GM18909 (cell line): ENCODE results near the gene RPL12.
"Not testable (repeated sequence)": the region's sequence is repeated elsewhere in the genome, so short reads cannot be mapped to it uniquely, and the experiment has no call there.

ENCODE experiments used
- ATAC-seq: cut with Tn5 transposase; IDR thresholded peaks from one replicate; pipeline ENCODE4 v1.9.1; 2021; ENCODE audit warnings: mild to moderate bottlenecking; ENCODE audit not compliant: unreplicated experiment, poor library complexity

Gene RPL12

DNA sequence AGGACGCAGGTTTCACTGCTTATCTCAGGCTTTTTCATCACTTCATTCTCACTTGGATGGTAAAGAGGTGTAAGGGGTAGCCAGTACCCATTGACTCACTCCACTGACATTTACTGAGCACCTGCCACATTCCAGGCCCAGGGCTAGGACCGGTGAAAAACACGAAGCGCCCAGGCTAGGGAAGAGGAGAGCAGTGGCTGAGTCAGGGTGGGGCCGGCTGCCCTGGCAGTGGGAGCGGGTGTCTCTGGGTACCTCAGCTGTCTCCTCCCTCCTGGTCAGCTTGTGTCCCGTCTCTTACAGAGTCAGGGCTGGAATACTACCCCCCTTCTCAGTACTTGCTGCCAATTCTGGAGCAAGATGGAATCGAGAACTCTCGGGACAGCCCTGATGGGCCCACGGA, 22.3 kb upstream of the RPL12 start:
- no peak for ATAC-seq

DNA sequence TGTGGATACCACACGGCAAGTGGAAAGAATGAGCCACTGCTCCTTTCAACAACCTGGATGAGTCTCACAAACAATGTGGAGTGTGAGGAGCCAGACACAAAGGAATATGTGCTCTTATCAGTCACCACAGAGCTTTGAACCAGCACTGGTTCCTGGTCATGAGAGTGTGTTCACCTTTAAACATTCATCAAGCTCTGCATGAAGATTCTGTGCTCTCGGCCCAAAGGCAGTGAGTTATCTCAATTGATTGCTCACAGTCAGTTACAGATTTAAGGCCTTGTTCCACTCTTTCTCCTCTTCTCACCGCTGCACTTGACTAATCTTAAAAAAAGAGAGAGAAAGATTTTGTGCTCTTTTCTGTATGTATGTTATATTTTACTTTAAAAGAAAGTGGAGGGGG, 19.5 kb upstream of the RPL12 start:
- no peak for ATAC-seq

DNA sequence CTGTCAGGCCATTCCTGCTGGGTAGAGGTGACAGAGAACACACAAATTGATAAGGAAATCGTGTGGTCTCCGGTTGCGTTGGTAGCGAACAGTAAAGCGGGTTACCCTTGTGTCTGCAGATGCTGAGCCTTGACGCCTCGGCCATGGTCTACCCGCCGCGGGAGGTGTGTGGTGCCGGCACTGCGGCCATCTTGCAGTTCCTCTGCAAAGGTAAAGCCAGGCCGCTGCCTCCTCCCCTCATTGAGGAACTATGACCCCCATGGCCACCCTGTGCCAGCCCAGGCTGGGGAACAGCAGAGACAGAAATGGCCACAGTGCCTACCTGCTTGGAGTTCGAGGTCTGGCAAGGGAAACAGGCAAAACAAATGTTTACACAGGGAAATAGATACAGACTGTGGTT, 16.4 kb upstream of the RPL12 start:
- ATAC-seq, result no peak

DNA sequence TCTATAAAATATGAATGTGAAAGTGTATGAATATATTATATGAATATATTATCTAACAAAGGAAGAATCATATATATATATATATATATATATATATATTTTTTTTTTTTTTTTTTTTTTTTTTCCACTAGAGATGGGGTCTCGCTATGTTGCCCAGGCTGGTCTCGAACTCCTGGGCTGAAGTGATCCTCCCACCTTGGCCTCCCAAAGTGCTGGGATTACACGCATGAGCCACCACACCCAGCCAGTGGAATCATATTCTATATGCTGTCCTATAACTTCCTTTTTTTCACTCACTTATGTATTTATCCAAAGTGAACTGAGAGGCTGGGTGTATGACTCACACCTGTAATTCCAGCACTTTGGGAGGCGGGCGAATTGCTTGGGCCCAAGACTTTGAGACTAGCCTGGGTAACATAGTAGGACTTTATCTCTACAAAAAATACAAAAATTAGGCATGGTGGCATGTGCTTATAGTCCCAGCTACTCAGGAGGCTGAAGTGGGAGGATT, 15.3 kb upstream of the RPL12 start:
- ATAC-seq, result not testable (repeated sequence)

DNA sequence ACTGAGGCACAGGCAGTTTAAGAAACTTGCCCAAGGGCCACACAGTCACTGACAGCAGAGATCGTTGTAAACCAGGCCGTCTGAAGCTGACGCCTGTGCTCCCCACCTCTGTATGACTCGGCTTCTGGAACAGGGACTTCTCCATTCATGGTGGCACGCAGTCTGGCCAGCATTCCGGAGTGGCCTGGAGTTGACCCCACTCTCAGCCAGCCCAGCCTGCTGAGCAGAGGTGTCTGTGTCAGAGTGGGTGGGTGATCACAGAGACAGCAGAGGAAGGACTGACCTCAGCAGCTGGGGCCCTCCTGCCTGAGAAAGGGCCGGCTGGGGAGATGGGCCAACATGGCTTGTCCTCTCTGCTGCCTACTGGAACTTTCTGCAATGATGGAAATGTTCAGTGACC, 12.7 kb upstream of the RPL12 start:
- no peak for ATAC-seq

DNA sequence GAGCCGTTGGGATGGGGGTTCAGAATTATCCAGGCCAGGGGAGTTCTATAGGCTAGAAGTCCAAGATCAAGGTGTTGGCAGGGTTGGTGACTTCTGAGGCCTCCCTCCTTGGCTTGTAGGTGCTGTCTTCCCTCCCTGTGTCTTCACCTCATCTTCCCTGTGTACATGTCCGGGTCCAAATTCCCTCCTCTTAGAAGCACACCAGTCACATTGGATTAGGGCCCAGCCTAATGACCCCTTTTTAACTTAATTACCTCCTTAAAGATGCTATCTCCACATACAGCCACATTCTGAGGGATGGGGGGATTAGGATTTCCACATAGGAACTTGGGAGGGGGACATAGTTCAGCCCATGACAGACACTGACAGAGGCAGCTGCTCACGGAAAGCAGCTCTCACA, 12.2 kb upstream of the RPL12 start:
- no peak for ATAC-seq

DNA sequence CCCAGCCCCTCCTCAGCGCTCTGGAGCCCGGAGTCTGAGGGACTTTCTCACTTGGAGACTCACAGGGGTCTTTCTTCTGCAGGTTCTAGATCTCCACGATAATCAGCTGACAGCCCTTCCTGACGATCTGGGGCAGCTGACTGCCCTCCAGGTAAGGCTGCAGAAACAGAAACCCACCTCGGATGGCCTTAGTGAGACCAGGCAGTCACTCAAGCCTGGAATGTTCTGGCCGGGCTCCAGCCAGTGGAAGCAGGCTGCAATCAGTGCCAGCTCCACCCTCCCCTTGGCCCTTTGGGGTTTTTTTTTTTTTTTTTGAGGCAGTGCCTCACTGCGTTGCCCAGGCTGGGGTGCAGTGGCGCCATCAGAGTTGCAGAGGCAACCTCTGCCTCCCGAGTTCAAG, 7.7 kb upstream of the RPL12 start:
- no peak for ATAC-seq

DNA sequence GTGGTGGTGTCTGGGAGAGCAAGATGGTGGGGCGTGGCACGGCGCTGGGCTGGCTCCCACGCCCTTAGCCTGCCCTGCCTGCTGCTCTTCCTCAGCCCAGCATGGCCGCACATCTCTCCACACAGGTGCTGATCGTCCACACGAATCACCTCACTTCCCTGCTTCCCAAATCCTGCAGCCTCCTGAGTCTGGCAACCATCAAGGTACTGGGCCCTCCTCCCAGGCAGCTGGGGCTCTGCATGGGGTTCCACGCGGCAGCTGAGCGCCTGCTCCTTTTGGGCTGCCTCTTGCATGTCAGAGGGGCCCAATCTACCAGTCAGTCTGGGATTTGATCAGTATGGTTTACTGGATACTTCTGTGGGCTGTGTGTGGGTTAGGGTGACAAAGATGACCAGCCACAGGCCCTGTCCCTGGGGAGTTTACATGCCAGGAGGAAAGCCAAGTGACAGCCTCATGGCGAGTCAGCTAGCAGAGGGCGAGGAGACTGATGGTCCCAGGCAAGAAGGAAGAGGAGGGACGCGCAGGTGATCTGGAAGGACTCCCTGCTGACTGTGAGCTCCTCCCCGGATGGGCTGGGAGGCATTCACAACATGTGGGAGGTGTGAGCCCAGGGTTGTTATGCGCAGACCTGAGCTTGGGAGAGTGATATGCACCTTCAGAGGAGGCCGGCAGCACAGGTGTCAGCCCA, 6.1 kb upstream of the RPL12 start:
- no peak for ATAC-seq

DNA sequence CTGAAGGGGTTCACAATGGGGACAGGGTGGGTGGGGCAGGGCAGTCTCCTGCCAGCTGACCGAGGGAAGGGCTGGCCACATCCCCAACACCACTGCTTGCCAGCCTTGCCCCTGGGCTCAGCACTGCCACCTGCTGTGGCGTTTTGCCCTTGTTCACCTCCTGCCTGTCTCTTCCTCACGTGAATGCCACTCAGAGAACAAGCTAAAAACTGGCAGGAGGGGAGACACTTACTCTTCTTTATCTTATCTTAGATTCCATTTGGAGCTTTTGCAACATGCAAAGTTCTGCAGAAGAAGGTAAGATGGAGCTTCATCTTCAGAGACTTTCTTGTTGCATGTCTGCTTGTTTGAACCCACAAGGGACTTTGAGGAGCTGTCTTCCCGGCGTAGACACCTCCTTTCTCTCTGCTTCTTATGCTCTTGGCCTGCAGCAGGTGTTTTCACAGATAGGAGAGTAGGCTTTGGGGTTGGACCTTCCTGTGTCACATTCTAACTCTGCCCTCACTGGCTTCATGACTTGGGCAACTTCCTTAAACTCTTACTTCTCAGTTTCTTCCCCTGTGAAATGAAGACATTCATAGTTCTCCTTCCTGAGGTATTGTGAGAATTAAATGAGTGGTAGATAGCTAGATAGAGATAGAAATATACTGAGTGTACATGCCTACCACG, 4.3 kb upstream of the RPL12 start:
- ATAC-seq, result no peak

DNA sequence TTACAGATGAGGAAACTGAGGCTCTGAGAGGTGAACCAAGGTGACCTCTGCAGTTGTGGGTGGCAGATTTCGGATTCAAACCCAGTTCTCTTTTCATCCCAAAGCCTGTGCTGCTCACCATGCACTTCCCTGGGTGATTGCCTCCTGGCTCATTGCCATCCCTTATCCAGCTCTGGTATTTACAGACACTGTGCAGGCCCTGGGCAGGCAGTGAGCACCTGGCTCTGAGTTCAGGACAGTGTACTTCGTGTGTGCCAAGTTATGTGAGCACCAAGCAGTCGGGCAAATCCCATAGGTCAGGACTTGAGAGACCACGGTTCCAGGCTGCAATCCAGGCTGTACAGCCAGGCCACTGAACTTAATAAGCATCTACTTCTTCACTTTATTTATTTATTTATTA, 1.5 kb upstream of the RPL12 start:
- ATAC-seq, result no peak

DNA sequence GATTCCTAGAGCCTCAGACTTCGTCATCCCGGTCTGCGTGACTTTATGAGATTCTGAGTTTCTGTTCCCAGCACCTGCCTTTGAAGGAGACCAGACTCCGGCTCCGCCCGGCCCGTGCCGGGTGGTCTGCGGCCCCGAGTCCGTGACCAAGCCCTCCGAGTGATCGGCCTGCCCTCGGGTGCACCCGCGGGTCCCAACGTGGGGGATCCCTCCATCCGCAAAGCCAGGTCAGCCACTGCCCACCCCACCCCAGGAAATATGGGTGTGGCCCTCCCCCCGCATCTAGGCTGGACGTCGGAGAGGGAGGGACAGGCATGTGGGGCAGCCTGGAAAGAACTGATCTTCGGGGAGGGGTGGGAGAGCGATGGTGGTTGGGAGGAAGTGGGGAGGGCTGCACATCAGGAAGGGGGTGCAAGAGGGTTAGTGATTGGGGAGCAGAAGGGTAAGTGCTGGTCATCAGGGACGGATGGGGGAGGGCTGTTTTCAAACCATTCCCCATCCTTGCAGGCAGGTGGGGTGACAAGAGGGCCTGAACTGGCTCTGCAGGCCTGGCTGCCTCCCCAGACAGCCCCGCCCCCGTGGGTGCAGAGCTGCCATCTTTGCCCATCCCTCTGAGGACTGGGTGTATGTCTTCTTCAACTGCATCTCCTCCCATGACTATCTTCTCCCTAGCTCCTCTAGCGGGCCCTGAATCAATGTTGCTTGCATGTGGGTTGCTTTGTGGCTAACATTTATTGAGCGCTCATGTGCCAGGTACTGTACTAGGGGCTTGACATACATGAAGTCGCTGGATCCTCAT, 851 bp upstream of the RPL12 start:
- ATAC-seq, result peak; percentile 5

DNA sequence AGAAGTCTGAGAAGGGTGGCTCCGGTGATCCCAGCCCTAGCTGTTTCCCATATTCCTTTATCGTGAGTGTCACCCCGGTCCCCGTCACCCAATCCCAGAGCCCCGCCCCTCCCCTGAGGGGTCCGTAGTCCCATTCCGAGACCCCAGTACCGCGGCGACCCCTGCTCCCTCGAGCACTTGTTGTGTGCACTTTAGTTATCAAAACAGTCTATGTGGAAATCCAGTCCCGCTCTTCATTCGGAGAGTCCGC, 327 bp upstream of the RPL12 start:
- no peak for ATAC-seq

DNA sequence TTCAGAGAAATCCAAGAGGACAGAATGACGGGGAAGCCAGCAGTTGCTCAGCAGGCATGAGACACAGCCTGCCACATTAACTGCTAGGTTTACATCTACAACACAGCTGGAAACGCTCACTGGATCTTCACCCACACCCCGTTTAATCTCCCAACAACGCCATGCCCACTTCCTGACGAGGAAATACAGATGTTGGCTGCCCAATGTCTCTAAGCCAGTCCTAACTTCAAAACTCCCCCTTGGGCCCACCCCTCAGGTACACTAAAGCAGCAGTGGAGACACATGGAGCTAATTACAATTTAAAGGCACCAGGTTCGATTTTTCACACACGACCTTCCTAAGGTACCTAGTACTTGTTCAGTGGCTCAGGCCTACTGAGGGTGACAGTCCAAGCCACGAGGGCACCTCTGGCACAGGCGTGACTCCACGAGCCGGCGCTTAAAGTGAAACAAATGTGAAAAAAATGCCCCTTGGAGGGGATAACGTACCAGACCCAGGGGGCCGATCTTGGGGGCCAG, 904 bp downstream of the RPL12 start:
- no peak for ATAC-seq

DNA sequence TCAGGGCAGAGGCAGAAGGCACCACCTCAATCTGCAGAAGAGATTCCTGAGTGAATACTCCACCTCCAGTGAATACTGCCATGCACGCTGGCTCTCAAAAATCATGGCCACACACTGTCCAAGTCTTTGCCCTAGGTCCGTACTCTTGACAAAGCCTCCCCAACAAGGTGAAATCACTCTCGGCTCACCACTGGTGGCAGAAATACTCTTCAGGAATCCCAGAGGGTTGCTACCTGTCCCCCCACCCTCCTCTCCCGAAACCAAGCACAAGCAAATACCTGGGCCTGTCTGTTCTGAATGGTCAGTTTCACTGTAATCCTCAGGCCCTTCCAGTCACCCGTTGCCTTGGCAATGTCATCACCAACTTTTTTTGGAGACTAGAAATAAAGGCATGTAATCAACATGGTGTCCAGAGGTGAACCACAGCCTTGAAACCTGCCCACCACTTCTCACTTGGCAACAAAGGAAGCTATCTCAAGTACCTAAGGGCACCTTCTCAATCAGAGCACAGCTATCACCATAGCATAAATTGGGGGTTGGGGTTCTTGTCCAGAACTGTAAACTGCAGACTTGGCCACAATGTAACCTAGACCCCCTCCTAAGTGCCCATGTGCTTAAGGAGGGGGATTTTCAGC, 1.8 kb downstream of the RPL12 start:
- ATAC-seq, result no peak

DNA sequence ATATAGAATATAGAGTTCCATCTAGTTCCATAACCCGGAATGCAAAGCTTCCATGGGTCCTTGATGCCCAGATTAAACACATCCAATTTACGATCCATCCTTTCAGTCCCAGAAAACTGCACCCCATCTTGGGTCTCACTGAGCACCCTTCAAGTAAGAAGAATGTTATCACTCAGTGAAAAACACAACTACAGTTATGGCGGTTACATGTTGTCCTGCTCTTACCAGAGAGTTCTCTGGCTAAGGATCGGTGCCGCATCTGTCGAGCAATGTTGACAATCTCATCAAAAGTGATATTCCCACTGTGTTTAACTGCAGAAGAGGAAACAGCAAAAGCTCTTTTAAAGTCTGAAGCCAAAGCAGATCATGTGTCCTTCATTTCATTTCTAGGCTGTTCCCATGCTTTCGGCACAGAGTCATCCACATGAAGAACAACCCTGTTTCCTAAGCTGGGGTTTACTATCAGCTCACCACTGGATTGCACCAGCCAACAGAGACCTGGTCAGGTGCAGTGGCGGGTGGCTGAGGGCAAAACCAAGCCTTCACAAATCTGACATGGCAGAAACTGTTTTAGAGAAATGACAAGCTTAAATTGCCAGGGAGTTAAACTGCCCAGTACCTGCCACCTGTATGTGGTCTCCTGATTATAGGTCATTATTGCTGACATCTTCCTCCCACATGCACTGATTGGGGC, 2.9 kb downstream of the RPL12 start:
- no peak for ATAC-seq

DNA sequence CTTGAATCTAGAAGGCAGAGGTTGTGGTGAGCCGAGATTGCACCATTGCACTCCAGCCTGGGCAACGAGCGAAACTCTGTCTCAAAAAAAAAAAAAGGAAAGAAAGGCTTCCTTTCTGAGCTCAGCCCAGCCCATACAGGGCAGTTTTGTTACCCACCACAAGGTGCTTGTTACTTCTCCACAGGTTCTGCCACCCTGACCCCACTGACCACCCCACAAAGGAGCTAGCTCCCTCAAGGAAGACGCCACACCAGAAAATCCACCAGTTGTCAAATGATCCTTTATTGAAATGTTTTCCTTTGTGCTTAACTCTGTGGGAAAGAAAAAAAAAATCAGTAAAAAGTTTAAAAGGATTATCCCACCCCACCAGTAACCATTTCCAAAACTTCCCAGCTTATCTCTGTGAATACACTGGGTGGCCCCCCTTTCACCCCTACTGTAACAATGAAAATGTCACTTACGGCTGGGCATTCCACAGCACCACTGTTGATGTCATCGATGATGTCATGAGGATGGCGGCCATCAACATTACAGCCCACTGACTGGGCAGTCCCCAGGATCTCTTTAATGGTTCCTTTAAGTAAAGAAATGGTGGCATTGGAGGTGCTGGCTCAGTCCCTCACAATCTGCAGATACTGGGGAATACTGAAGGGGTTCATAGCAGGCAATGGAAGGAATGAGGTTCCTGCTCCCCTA, 3.6 kb downstream of the RPL12 start:
- no peak for ATAC-seq

DNA sequence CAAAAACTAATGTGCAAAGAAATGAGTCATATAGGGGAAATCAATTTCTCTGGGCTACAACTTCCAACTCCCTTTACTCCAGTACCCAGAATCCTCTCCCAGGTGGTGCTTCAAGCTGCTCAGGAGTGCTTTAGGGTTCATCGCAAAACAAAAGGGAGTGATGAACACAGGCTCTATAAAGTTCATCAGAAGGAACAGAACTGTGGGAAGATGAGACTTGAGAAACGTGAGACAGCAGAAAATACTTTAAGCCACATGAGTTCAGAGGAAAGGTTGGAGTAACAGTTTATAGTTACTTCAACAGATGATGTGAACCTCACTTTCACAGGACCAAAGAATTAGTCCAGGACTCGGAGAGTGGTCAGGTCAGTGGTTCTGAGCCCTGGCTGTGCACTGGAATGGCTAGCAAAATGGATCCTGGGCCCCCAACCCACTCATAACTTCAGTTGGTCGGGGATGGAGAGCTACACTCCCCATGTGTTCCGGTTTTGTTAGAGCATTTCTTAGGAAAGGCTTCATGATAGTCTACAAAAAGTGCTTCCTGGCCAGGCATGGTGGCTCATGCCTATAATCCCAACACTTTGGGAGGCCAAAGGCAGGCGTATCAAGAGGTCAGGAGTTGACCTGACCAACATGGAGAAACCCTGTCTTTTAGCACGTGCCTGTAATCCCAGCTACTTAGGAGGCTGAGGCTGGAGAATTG, 4.3 kb downstream of the RPL12 start:
- no peak for ATAC-seq

DNA sequence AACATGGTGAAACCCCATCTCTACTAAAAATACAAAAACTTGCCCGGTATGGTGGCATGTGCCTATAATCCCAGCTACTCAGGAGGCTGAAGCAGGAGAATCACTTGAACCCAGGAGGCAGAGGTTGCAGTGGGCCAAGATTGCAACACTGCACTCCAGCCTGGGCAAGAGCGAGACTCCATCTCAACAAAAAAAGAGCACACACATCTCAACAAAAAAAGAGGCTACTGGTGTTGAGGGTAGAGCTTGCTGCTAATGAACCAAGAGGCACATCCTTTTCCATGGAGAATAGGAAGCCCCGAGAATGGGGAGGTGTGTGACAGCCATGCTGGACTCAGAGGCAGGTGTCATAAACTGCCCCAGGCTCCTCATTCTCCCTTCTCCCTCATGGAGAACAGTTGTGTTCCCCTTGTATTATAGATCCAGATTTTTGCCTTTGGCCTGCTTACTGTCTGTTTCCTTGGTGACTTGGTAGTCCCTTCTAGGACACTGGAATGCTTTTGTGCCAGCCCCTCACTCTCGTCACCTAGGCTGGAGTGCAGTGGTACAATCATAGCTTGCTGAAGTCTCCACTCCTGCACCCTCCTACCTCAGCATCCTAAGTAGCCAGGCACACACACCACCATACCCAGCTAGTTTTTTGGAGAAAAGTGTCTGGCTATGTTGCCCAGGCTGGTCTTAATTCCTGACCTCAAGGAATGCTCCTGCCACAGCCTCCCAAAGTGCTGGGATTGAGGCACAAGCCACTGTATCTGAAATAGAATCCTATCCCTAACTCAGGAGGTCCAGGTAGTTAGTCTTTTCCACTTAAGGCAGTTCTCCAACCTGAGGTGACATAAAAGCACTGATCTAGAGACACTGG, 5.1 kb downstream of the RPL12 start:
- no peak for ATAC-seq
